Activated gamma-delta T cell treated with anti-CD3 and anti-CD28 coated beads, Interleukin-2, amount 50 U/mL, for 16 hours (primary cell): ENCODE measurements around the gene KIRREL3.

ENCODE experiments used
- DNase-seq: peaks from one replicate; pipeline ENCODE4 v3.0.0-alpha.2; 2020; ENCODE audit warnings: low read depth

KIRREL3 gene

DNA sequence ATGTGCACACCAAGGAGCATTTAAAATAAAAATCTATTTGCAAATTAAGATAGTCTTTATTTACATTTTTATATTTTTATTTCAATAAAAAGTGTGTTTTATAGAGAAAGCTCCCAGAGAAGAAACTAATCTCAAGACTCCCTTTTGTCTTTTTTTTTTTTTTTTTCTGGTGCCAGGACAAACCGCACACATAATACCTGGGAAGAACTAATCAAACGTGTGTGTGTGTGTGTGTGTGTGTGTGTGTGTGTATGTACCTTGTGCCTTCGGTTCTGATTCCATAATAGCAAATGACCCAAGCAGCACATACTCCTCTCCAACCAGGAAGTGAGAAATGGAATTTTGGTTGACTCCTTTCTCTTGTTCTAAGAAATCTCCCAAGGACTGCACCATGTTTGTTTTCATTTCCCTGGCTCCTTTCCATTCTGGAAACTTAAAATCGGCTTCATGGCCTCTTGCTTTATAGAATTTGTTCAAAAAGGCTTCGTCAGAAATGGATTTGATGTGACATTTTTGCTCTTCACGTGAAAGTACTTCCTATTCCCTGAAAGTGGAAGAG is 579.8 kb downstream of the KIRREL3 start:
- DNase-seq: no peak

DNA sequence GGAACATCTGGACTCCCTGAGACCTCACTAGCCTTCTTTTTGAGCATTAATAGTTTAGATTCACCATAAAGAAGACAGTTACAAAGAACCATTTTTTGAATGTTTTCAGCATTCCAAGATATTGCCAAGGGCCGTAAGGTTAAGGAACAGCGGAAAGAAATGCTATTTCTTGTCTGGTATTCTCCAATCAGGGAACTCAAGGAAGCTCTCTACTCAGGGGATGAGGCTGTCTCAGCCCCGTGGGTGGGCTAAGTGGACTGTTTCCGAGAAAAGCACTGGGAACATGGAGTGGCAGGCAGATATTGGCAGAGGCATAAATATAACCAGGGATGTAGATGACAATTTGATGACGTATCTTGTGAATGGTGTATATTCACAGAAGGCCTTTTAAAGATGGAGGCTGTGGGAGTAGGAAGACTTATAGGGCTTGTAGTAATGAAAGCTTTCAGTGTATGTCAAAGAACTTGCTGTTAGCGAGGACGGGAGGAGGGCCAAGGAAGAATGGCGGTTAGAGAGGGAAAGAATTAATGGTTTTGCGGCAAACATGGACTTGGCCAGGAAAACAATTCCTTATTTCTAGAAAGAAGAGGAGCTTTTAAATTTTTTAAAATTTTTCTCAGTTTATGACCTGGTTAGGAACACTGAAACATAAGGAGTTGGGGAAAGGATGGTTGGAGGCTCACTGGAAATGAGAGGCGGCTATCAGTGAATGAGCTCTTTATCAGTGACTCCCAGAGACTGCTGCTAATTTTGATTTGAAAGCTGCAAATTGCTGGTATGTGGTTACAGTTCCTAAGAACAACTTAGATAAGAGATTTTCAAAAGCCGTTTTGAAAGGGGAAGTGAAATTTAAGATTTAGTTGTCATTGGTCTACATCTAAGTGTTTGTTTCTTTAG is 580.5 kb downstream of the KIRREL3 start:
- no peak for DNase-seq

DNA sequence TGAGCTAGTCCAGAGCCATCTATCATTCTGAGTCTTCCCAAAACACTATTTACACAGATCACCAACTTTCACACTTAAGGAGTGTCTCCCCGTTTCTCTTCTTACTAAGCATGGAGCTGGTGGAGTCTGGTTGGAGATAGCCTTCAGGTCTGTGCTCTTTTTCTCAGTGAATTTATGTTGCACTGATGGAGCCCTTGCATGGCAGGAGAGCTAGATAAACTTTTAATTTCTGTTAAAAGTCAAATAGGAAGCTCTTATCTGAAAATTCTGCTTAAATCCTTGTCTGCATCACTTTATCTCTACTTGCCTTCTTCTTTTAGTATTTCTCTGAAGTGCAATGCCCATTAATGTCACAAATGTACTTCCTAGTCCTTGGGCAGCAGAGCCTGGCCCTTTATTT is 581.7 kb downstream of the KIRREL3 start:
- no peak for DNase-seq

DNA sequence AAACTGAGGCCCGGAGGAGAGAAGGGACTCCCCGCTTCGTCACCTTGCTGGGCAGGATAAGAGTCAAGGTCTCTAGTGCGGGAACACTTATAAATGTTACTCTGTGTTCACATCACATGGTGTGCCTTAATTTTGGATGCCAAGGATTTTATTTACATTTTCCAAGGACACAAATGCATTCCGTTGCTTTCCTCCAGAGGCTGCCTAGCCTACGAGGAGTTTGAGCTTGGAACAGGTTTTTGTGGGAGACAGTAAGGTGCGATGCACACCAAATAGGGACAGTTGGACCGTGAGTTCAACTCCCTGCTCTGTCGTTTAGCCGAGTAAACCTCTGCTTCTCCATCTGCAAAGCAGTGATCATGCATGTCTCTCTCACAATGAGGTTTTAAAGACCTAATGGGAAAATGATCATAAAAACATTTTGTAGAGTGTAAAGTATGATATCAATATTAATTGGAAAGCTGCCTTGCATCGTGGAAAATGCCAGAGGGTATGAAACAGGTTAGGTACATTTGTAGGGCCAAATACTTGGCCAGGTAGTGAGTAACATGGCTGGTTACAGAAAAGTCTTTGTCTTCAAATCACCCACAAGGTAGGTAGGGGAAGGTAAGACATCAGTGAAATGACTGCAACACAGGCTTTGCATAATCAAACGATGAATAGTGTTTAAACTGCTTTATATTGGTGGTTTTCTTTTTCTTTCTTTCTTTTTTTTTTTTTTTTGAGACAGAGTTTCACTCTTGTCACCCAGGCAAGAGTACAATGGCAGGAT is 583.3 kb downstream of the KIRREL3 start:
- no peak for DNase-seq

DNA sequence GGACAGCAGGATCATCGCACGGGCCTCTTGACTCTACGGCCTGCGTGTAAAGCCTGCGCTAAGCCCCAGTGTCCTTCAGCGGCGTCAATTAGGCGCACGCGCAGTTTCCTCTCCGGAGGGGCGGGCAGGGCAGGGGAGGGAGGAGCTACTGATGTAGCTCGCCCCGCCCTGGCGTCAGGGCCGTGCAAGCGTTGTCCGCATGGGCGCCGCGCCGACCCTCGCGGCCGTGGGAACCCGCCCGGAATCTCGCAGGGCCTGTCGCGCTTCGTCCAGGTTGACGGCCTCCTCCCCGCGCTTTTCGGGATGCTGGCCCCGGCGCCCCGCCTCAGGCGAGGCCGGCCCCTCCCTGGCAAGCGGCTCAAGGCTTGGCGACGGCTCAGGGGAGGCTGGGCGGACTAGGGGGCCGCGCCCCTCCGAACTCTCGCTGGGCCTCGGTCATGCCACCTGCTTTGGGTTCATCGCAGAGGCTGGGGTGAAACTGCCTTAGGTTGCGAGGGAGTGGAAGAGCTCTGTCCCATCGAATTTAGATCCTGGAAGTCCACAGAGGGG is 584.0 kb downstream of the KIRREL3 start:
- DNase-seq: peak; percentile 52

DNA sequence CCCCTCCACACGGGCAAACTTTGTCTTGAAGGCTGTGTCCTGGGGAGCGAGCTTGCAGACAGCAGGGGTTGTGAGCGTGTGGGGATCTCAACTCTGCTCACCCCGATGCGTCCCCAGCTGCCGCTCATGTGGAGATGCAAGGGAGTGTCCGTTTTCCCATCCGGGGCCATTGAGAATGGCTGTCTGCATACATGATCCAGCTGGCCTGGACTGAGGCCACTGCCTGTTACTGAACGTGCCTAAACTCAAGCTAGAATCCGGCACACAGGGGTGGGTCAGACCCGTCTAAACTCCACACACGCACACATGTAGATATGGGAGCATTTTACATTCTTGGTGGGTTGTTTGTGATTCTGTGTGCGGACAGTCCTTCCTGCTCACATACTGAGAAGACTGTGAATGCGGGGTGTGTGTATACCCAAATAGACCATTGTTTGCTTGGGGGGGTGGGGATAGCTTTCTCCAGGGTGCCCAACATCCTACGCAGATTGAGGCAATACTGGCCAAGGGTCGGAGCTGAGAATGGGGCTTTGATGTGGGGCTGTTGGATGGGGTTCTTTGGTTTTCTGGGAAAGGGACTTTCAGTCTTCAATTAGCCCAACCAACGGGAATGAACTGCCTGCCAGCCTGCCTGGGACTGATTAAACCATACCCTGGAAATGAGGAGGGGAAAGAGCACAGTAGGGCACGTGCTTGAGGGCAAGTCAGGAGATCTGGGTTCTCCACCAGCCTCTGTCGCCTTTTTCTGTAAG is 584.7 kb downstream of the KIRREL3 start:
- DNase-seq: no peak

DNA sequence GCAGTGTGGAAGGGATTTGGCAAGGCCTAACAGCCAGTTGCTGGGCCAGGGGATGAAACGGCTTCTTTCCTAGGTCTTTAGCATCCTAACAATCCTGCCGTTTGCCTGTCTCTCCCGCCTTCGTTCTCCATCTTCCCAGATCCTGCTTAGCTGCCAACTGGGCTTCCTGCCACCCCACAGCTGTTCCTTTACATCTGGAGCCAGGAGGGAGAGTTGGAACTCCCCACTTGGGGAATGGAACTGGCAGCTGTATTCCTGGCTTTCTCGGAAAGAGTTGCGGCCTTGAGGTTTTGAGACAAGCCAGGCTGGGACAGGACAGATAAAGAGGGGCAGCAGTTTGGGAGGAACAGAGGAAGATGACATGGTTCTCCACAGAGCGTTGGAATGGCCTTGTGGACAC is 585.4 kb downstream of the KIRREL3 start:
- DNase-seq: no peak

DNA sequence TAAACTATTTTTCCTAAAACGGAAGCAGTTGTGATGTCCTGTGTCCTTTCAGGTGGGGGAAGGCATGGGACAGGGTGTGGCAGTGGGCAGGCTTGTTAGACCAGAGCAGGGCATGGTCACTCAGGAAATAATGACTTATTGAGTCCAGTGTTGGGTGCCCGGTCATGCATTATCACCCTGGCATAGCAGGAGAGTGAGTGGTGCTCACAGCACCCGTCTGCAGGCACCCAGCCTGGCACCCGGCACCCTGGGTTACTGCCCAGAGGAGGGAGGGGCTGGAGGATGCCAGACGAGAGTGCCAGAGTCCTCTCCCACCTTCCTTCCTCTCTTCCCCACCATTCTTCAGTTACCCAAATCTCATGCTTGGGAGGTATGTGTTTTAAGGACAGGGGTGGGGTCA is 586.0 kb downstream of the KIRREL3 start:
- DNase-seq: no peak

DNA sequence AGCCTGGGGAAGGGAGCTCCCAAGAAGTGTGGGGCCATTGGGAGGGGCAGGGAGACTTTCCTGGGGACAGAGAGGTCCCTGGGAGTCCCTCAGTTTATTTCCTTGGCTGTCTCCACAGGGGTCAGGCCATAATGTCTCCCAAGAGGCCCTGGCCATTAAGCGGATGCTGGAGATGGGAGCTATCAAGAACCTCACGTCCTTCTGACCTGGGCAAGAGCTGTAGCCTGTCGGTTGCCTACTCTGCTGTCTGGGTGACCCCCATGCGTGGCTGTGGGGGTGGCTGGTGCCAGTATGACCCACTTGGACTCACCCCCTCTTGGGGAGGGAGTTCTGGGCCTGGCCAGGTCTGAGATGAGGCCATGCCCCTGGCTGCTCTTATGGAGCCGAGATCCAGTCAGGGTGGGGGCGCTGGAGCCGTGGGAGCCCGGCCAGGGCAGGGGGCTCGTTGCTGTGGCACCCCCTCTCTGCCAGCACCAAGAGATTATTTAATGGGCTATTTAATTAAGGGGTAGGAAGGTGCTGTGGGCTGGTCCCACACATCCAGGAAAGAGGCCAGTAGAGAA is 586.6 kb downstream of the KIRREL3 start:
- no peak for DNase-seq

DNA sequence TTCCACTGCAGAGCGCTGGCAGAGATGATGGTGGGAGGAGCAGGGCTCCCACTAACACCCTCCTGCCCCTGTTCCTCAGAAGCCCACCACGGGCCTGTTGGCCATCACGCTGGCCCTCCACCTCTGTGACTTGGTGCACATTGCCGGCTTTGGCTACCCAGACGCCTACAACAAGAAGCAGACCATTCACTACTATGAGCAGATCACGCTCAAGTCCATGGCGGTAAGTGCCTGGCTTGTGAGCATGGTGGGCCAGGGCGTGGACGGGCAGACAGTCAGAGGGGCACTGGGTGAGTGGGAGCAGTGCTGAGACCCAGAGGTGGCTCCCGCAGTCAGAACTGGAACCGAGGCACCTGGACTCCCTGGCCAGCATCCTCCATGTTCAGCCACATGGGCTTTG is 587.1 kb downstream of the KIRREL3 start:
- DNase-seq: no peak

DNA sequence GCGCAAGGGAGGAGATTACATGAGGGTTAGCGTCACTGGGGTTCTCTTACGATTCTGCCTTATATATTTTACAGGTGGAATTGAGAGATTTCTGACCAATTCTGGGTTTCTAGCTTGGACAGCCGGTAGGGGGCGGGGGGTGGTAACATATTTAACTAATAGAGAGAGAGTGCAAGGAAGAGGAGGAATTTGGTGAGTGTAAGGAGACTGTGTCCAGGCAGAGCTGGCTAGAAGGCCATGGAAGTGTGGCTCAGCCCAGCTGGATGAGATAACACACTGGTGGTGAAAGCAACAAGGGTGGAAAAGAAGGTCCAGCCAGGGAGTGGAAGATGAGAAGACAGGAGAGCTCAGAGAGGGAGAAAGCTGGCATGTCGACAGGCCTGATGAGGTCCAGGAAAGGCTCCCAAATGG is 588.6 kb downstream of the KIRREL3 start:
- DNase-seq: no peak

DNA sequence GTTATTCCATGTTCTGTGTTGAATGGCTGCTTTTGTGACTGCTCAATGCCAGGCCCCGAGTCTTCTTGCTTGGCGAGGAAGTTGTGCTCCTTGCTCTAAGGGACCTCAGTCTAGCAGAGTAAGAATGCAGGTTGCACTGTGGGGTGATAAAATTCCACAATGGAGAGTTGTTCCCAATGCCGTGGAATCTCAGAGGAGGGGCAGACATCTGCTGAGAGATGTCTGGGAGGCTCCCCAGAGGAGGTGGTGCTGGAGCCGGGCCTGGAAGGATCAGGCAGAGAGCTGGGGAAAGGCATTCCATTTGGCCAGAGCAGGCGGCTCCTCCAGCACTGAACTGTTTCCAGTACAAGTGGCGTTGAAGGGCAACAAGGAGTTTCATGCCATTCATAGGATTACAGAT is 589.9 kb downstream of the KIRREL3 start:
- DNase-seq: no peak

DNA sequence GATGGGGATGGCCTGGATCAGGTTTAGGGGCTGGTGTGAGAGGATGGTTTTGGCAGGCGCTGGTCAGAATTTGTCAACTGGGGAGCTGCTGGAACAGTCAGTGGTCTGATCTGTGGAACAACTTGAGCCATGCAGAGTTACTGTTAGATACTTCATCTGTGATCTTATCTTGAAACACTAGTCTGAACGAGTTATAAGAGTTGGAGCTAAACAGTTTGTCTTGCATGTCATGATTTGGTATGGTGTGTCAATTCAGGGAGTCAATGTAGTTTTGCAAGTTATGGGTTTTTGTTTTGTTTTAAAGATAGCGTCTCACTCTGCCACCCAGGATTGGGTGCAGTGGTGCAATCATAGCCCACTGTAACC is 591.0 kb downstream of the KIRREL3 start:
- no peak for DNase-seq

DNA sequence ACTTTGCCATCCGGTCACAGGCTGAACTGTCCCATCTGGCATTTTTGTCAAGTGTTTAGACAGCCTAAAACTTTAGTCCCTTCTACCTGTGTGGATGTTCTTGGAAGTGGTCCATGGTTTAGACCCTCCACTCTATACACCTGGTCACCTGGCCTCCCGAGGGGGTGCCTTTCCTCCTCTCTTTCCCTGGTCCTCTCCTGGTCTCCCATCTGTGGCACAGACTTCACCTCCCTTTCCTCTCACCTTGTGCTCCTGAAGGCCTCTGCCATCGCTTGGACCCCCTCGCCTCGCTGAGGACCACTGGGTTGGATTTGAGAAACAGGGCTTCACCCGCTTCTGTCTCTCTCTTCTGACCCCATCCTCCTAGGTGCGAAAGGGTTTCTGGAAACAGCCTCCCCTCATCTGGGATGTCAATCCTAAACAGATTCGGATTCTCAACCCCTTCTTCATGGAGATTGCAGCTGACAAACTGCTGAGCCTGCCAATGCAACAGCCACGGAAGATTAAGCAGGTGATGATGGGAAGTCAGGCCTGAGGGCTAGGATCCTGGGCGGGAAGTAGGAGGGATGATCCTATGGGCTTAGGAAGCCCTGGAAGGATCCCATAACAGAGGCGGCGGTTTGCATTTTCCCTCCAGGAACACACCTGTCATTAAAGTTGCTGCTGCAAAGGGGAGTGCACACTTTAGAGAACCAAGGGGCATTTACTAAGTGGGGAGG is 591.5 kb downstream of the KIRREL3 start:
- no peak for DNase-seq

DNA sequence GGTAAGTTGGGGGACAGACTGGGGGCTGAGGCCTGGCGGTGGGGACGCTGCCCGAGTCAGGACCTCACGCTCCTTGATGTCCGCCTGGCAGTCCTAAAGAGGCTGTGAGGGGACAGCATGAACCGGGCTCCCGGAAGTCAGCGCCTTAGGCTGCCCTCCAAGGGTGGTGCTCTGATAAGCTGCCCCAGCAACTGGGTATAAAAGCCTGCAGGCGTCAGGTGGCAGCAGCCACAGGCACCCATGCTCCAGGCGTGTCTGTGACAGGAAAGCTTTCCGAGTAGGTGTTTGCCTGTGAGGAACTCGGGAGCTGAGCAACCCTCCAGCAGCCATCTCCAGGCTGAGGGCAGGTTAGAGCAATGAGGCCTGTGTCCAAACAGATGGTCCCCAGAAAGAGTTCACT is 592.1 kb downstream of the KIRREL3 start:
- no peak for DNase-seq

DNA sequence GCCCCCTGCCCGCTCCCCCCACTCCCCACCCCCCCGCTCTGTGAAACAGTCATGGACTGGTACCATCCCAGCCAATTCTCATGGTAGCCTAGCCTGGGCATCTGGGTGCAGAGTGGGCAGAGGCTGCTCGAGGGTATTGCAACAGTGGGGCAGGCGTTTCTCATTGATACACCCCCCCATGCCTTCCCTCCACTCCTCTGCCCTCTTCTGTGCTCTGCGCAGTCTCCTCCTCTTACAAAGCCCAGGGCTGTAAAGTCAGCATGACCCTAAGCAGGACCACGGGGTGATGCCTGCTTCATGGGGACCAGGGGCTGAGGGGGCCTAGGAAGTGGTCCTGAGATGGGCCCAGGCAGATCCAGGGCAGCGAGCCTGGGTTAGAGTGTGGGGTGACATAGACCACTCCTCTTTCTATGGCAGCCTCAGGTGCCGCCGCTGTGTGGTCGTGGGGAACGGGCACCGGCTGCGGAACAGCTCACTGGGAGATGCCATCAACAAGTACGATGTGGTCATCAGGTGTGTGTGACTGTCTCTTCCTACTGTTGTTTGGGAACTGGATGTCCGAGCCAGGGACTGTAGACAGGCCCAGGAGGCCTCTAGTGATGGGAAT is 592.8 kb downstream of the KIRREL3 start:
- no peak for DNase-seq

DNA sequence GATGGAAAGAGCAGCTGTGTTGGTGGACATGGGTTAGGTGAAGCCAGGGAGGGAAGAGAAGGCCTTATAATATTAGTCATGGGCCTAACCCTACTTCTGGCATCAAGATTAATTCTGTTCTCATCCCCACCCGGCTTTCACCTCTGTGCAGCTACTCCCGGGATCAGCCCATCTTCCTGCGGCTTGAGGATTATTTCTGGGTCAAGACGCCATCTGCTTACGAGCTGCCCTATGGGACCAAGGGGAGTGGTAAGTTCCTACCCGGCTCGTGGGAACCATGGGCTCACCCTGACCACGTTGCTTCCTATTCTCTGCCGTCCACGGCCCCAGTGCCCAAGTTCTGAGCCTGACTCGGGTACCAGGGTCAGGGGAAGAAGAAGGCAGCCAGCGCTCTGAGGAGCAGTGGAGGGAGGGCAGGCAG is 593.5 kb downstream of the KIRREL3 start:
- DNase-seq: no peak

DNA sequence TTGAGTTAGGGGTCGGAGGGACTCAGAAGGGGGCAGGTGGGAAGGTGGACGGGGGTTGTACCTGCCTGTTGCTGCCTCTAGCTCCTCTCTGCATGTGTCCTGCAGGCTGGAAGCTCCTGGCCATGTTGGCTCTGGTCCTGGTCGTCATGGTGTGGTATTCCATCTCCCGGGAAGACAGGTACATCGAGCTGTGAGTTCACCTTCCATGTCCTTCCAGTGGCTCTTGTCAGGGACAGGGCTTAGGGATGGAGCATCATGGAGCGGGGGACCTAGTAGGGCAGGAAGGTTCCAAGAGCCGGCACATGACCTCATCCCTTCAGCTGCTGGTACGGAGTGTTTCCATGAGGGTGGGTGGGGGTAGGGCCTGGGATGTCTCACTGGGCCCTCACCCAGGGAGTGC is 594.2 kb downstream of the KIRREL3 start:
- DNase-seq: no peak

DNA sequence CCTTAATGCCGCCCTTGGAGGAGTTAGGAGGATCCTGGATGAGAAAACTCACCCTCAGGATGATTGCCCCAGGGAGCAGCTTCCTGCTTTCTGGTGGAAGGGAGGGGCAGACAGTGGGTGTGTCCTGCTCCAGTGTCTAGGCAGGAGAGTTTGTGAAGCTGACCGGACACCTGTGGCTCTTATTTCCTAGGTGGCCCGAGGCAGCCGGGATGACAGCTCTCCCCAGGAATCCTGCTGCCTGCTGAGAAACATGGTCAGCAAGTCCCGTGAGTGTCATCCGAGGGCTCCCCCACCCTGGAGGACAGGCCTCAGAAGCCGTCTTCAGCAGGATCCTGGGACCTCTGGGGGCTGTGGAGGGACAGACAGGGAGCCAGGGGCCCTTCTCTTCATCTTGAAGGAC is 594.7 kb downstream of the KIRREL3 start:
- no peak for DNase-seq

DNA sequence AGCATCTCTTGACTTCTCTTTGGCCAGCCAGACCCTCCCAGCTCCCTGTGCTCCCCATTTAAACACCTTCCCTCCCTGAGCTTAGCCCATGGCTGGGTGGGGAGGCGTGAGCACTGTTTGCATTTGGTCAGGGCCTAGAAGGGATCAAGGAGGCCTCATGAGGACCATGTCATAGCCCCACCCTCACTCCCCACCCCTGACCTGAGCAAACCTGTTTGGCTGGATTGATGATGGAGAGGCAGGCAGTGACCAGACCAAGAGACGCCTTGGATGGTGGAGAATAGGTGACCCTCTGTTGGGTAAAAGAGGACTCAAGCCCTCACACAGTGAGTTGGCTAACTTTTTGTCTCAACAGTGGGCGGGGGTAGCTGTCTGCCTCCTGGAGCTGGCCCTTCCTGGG is 595.2 kb downstream of the KIRREL3 start:
- DNase-seq: no peak

DNA sequence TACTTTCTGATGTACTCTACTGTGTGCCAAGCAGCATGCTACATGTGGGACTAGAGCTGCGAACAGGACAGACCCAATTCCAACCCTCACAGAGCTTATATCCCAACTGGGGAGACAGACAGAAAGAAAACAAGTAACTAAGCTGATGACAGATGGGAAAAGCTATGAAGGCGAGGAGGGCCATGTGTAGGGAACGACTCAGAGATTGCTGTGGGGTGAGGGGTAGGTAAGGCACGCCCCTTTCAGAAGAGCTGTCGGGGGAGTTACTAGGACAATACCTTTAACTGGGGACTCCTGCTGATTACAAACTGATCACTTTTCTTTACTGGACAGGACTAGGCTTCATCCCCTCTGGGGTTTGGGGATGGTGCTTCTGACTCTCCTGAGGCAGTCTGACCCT is 596.2 kb downstream of the KIRREL3 start:
- DNase-seq: no peak
